Stimulated activated naive CD4-positive, alpha-beta T cell treated with Interleukin-2 at 50 U/mL for 16 hours (primary cell): Measurements from ENCODE around the gene TSPYL2.

Source experiments
- DNase-seq: peaks from one replicate; lab custom pipeline; 2025; lab: John Stamatoyannopoulos, UW

The TSPYL2 gene

DNA sequence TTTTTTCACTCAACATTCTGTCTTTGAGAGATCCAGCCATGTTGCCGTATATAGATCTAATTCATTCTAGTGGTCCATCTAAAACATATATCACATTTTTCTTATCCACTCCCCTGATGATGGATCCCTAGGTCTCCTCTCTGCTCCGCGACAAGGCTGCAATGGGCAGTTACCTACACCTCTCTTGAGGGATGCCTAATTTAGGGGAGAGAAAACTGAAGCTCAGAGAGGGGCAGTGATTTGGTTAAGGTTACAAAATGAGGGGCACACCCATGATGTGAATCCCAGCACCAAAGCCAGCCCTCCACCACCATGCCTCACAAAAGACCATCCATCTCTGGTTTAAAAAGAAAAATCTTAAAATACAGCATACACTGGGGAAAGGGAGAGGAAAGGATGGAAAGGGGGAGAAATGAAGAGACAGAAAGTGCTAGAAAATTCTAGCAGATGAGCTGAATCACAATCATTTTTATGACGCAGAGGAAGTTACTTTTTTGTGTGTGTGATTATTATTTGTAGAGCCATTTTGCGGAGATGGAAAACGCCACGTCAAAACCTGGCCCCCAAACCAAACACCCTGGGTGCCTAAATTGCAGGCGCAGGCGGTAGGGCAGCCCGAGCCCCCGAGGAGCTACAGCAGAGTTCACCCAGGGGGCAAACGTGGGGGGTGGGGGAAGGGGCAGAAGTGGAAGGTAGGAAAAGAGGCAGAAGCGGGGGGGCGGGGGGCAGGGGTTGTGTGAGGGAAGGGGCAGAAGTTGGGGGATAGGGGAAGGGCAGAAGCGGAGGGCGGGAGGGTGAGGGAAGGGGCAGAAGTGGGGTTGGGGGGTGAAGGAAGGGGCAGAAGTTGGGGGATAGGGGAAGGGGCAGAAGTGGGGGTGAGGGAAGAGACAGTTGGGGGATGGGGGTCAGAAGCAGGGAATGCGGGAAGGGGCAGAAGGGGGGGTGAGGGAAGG lies 1.3 kb upstream of the TSPYL2 start:
- DNase-seq, result peak; percentile 19

DNA sequence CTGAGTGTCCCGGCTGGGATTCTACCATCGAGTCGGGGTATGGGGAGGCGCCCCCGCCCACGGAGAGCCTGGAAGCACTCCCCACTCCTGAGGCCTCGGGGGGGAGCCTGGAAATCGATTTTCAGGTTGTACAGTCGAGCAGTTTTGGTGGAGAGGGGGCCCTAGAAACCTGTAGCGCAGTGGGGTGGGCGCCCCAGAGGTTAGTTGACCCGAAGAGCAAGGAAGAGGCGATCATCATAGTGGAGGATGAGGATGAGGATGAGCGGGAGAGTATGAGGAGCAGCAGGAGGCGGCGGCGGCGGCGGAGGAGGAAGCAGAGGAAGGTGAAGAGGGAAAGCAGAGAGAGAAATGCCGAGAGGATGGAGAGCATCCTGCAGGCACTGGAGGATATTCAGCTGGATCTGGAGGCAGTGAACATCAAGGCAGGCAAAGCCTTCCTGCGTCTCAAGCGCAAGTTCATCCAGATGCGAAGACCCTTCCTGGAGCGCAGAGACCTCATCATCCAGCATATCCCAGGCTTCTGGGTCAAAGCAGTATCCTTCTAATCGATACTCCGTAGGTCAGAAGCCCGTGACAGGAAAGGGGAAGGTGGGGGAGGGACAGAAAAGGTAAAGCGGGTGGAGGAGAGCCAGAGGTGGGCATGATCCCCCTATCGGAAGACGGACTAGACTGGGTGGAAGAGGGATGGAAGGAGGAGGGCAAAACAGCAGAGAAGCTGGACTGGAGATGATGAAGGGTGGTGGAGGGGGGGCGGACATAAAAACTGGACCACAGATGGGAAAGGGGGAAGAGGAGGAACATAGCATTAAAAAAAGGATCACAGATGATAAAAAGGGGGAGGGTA lies 828 bp downstream of the TSPYL2 start:
- DNase-seq, result no peak

- no peak for DNase-seq
Observed at GRCh38 chrX:53084043-53084570, 1.9 kb downstream of the TSPYL2 start.

- DNase-seq, result no peak
Observed at GRCh38 chrX:53084863-53085262, 2.7 kb downstream of the TSPYL2 start.

DNA sequence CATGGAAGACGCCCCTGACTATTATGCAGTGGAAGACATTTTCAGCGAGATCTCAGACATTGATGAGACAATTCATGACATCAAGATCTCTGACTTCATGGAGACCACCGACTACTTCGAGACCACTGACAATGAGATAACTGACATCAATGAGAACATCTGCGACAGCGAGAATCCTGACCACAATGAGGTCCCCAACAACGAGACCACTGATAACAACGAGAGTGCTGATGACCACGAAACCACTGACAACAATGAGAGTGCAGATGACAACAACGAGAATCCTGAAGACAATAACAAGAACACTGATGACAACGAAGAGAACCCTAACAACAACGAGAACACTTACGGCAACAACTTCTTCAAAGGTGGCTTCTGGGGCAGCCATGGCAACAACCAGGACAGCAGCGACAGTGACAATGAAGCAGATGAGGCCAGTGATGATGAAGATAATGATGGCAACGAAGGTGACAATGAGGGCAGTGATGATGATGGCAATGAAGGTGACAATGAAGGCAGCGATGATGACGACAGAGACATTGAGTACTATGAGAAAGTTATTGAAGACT lies 3.6 kb downstream of the TSPYL2 start:
- no peak for DNase-seq

- no peak for DNase-seq
Observed at GRCh38 chrX:53086464-53086863, 4.3 kb downstream of the TSPYL2 start.

DNA sequence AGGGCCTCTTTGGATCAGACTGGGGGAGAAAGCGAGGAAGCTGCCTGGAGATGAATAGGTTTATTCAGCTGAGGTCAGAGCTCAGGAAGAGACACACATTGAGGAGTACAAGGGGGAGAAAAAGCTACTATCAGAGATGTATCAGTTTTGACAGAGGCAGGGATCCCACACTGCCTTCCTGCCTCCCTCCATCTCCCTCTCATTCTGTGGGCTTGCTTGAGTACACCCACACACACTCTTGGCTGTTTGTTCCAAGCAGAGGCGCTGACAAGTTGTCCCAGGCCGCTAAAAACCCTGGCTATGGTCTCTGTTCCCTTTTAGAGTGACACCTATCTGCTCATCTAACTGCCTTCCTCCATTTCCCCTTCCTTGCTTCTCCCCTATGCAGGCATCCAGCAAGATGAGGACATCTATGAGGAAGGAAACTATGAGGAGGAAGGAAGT lies 5.2 kb downstream of the TSPYL2 start:
- no peak for DNase-seq

DNA sequence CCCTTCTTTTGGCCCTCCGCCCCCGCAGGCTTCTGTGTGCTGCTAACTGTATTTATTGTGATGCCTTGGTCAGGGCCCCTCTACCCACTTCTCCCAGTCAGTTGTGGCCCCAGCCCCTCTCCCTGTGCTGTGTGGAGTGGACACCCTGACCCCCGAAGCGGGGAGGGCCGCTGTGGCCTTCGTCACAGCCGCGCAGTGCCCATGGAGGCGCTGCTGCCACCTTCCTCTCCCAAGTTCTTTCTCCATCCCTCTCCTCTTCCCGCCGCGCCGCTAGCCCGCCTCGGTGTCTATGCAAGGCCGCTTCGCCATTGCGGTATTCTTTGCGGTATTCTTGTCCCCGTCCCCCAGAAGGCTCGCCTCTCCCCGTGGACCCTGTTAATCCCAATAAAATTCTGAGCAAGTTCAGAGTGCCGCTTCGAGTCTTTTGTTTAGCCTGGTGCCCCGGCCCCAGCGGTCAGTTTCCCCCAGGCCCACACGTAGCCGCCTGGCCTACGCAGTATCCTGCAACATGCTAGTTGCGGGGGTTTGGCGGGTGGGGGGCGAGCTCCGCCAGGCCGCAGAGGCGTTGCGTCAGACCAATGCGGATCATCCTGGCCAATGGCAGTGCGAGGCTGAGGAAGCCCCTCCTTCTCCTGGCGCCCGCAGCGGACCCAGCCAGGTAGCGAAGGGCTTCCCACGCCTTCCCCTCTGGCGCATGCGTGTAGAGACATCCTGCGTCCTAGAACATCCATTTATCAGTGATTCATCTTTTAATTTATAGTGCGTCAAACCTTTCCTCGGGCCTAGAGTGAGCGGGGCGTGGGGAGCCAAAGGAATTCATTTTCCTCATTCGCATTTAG lies 6.2 kb downstream of the TSPYL2 start:
- DNase-seq, result peak; percentile 80

DNA sequence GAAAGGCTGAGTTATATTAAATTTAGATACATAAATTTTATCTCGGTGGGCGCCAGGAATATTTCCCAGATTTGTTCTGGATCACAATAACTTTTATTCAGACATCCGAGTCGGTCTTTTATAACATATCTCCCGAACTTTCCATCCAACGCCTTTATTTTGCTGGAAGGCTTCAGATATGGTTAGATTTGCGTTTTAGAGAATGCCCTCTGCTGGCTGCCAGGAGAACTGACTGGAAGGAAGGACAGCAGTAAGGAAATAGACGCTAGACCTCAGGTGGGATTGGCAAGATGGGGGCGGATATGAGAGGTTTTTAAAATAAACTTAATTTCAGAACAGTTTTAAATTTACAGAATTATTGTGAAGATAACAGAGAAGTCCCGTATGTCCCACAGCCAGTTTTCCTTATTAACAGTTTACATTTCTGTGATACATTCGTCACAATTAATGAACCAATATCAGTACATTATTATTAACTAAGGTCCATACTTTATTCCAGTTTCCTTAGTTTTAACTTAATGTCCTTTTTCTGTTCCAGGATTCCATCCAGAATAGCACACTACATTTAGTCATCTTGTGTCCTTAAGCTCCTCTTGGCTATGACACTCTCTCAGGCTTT lies 7.2 kb downstream of the TSPYL2 start:
- DNase-seq, result no peak

- no peak for DNase-seq
Observed at GRCh38 chrX:53089925-53090324, 7.8 kb downstream of the TSPYL2 start.

DNA sequence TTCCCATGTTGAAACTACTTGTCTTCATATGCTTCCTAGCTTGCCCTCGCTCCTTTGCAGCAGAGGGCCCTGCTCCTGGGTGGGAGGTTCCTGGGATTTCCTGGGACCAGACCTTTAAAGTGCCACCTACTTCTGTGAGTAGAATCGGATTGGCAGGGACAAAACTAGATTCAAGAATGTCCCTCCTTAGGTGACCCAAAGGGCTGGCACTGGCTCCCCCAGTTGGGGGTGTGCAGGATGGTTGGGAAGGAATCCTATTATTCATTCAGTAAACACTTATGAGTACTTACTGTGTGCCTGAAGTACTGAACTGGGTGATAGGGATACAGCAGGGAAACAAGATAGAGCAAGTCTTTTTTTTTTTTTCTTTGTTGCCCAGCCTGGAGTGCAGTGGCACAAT lies 9.2 kb downstream of the TSPYL2 start:
- DNase-seq, result no peak

- DNase-seq, result peak; percentile 77
Observed at GRCh38 chrX:53093177-53093655, 11.0 kb downstream of the TSPYL2 start.

DNA sequence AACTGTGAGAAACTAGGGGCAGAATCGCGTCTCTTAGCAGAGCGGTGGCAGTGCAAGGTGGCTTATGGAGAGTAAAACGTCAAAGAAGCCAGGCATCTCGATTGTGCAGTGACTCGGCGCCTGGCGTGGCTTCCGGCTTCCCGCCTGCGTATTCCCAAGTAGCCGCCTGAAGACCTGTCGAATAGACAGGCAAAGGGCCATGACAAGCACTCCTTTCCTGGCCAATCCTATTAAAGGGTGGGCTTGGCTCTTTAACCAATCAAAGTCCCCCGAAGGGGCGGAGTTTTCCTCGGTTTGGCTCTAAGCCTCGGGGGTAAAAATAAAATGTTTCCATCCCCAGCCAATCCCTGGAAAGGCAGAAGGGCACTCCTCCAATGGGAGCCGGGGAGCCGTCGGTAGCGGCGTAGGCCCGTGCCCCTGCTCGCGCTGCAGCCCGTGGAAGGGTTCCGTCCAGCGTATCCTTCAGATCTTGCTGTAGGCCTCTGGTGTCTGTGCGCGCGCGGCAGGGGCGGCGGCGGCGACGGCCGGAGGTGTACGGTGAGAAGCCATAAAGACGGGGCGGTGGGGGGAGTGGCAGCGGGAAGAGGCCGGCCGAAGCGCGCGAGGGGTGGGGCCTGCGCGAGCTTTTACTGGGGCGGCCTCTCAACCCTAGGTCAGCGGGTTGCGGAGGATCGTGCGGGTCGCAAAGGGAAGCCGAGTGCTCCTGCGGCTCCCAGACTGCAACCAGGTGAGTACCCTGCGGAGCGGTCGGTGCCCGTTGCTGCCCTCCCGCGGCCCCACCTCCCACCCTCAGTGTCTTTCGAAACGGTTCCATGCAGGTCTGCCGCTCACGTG lies 11.8 kb downstream of the TSPYL2 start, which contains the start of gene KANTR:
KANTR (plus strand) TSS at position 395 of the 834 bp plus-strand sequence. CDS start 30,131 bp downstream, outside the sequence.
- peak; percentile 79 for DNase-seq

- no peak for DNase-seq
Observed at GRCh38 chrX:53094582-53094905, 12.4 kb downstream of the TSPYL2 start.

DNA sequence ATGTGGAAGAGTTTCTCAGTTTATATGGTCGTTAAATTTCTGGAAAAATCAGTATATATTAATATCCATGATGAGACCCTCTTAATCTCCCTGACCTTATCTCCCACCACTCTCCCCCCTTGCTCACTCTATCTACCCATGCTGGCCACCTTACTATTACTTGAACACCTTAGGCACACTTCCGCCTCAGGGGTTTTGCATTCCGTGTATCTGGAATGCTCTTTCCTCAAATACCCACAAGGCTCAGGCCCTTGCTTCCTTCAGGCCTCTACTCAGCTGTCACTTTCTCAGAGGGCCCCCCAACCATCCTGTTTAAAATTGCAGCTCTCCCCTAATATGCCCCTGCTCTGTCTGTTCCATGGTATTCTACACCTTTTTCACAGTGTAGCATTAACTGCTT lies 13.6 kb downstream of the TSPYL2 start:
- no peak for DNase-seq

GRCh38 chrX:53114864-53115549 lies 32.8 kb downstream of the TSPYL2 start:
- no peak for DNase-seq

DNA sequence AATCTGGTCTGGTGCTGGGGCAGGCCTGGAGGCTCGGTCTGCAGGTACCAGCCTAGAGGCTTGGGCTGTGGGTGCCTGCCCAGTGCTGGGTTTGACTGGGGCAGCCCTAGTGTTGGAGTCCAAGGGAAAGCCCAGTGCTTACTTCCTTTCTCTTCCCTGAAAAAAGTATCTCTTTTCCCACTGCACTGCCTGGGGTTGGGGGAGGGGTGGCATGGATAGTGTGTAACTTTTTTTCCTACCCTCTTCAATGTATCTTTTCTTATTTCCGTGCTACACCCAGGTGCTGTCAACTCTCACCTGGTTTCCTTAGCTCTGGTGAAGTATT lies 33.3 kb downstream of the TSPYL2 start:
- no peak for DNase-seq

DNA sequence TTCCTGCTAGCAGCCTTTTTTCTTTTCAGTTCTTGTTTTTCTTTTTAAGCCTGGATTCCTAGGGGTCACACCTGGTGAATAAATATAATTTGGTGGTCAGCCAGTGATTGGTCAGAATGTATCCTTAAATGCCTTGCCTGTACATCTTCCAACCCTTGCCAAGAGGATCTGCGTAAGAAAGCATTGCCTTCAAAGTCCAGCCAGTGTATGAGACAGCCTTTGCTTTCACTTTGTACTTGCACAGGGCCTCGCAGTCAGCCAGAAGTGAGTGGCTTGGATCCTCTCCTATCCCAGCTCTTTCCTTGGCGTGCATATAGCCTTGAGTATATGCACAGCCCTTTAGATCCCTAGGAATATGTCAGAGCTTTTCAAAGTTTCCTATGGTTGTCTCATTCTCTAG lies 33.9 kb downstream of the TSPYL2 start:
- DNase-seq, result no peak

- no peak for DNase-seq
Observed at GRCh38 chrX:53122013-53122412, 39.8 kb downstream of the TSPYL2 start.
